H1 (cell line): ENCODE measurements around the gene SLFN12. TPM values are rescaled to one million over a fixed set of nuclear protein-coding genes. Genes with fewer than 3 reads are reported as not detected.

Experiments used
- CTCF ChIA-PET: fragments of 300-600 bp; sonication (Branson Sonifier 250); formaldehyde crosslinking; loops from one replicate; lab custom pipeline; 2021; ENCODE audit not compliant: partially characterized antibody; lab: Charles Lee
- POLR2A ChIA-PET: fragments of 300-600 bp; sonication (Branson Sonifier 250); formaldehyde crosslinking; loops from one replicate; lab custom pipeline; 2021; ENCODE audit warnings: inconsistent platforms; ENCODE audit not compliant: partially characterized antibody; lab: Charles Lee
- DNase-seq, 2 experiments: peaks; one replicate each; pipeline versions ENCODE4 v3.0.0 to v3.0.0-alpha.2; 2010 to 2022; ENCODE audit warnings: low spot score in 2 of 2, low read depth in 1 of 2, mixed read lengths in 1 of 2
- FAIRE-seq: peaks from 2 replicates; lab custom pipeline; 2011; peaks lifted over from hg19 to GRCh38; lab: Jason Lieb, UNC
- H2AFZ ChIP-seq: 2 replicates; pipeline ENCODE4 v1.8.1; 2012; ENCODE audit warnings: low read length, inconsistent platforms
- H2AK5ac ChIP-seq: 2 replicates; pipeline ENCODE4 v1.6.1; 2013; ENCODE audit warnings: low read depth, low read length
- H2BK120ac ChIP-seq: replicated peaks from 2 replicates; pipeline ENCODE3; 2013; ENCODE audit warnings: low read depth, low read length, inconsistent platforms
- H2BK12ac ChIP-seq: 2 replicates; pipeline ENCODE4 v1.6.1; 2013; ENCODE audit warnings: low read depth, low read length
- H2BK15ac ChIP-seq: 2 replicates; pipeline ENCODE4 v1.6.1; 2013; ENCODE audit warnings: low read length
- H2BK20ac ChIP-seq: 2 replicates; pipeline ENCODE4 v1.6.1; 2013; ENCODE audit warnings: low read length
- H2BK5ac ChIP-seq: 2 replicates; pipeline ENCODE4 v1.6.1; 2013; ENCODE audit warnings: low read depth, low read length
- H3K14ac ChIP-seq: 2 replicates; pipeline ENCODE4 v1.6.1; 2013; ENCODE audit warnings: inconsistent platforms; ENCODE audit not compliant: insufficient read length
- H3K18ac ChIP-seq: 2 replicates; pipeline ENCODE4 v1.6.1; 2013; ENCODE audit warnings: low read length; ENCODE audit errors: extremely low read depth
- H3K23ac ChIP-seq: 2 replicates; pipeline ENCODE4 v1.6.1; 2013; ENCODE audit warnings: inconsistent platforms; ENCODE audit not compliant: insufficient read length
- H3K23me2 ChIP-seq: 2 replicates; pipeline ENCODE4 v1.6.1; 2013; ENCODE audit warnings: low read depth, low read length
- H3K27ac ChIP-seq: 2 replicates; pipeline ENCODE4 v1.6.1; 2011; ENCODE audit warnings: low read depth, low read length, inconsistent platforms
- H3K27me3 ChIP-seq, 4 experiments: replicated peaks in 1 of 4; 1 replicate in 1 of 4; 2 replicates in 3 of 4; pipeline versions ENCODE4 v1.6.1 to v1.8.1; 2011 to 2013; ENCODE audit warnings: low read length in 3 of 4, mild to moderate bottlenecking in 3 of 4, inconsistent platforms in 2 of 4, mixed read lengths in 2 of 4, moderate library complexity in 1 of 4; ENCODE audit not compliant: control insufficient read depth in 3 of 4, insufficient read depth in 3 of 4; ENCODE audit errors: extremely low read depth in 1 of 4
- H3K36me3 ChIP-seq, 4 experiments: 2 replicates each; pipeline versions ENCODE4 v1.6.1 to v1.8.1; 2011 to 2013; ENCODE audit warnings: mild to moderate bottlenecking in 4 of 4, low read length in 3 of 4, moderate library complexity in 2 of 4, control low read depth in 1 of 4, inconsistent platforms in 1 of 4; ENCODE audit not compliant: insufficient read depth in 4 of 4, control insufficient read depth in 2 of 4
- H3K4ac ChIP-seq: replicated peaks from 2 replicates; pipeline ENCODE3; 2013; ENCODE audit warnings: low read length, low read depth, mixed read lengths, inconsistent platforms; ENCODE audit not compliant: insufficient read length
- H3K4me1 ChIP-seq, 4 experiments: replicated peaks in 1 of 4; 1 replicate in 1 of 4; 2 replicates in 3 of 4; pipeline versions ENCODE4 v1.6.1 to v1.8.1; 2011 to 2013; ENCODE audit warnings: low read length in 3 of 4, inconsistent platforms in 2 of 4, mixed read lengths in 1 of 4; ENCODE audit not compliant: insufficient read depth in 4 of 4, control insufficient read depth in 3 of 4
- H3K4me2 ChIP-seq, 2 experiments: 2 replicates each; pipeline versions ENCODE4 v1.6.1 to v1.8.1; 2011 to 2013; ENCODE audit warnings: low read depth in 2 of 2, low read length in 2 of 2, control low read depth in 1 of 2, inconsistent platforms in 1 of 2, mild to moderate bottlenecking in 1 of 2; ENCODE audit not compliant: insufficient read depth in 1 of 2
- H3K4me3 ChIP-seq, 4 experiments: fragments of 200-600, 300-600 bp in 1 of 4; sonication (generic), shearing (Covaris generic), sonication (Bioruptor Twin) in 1 of 4; 2 replicates each; pipeline versions ENCODE4 v1.5.1 to v1.8.1; 2011 to 2016; ENCODE audit warnings: low read length in 4 of 4, low read depth in 3 of 4, control low read depth in 2 of 4, inconsistent platforms in 2 of 4, mild to moderate bottlenecking in 2 of 4, mixed read lengths in 1 of 4, moderate library complexity in 1 of 4; ENCODE audit not compliant: insufficient read depth in 2 of 4; ENCODE audit errors: extremely low read depth in 1 of 4
- H3K56ac ChIP-seq: replicated peaks from 2 replicates; pipeline ENCODE3; 2013; ENCODE audit warnings: low read depth, mild to moderate bottlenecking, mixed read lengths, low read length, inconsistent platforms; ENCODE audit not compliant: insufficient read length
- H3K79me1 ChIP-seq: 2 replicates; pipeline ENCODE4 v1.6.1; 2013; ENCODE audit warnings: low read depth, low read length, control low read depth
- H3K79me2 ChIP-seq, 2 experiments: 2 replicates each; pipeline versions ENCODE4 v1.6.1 to v1.8.1; 2012 to 2013; ENCODE audit warnings: low read length in 2 of 2, mild to moderate bottlenecking in 2 of 2, inconsistent platforms in 1 of 2; ENCODE audit not compliant: insufficient read depth in 2 of 2, control insufficient read depth in 1 of 2
- H3K9ac ChIP-seq, 4 experiments: replicated peaks in 1 of 4; 1 replicate in 1 of 4; 2 replicates in 3 of 4; pipeline versions ENCODE4 v1.6.1 to v1.8.1; 2011 to 2013; ENCODE audit warnings: low read depth in 3 of 4, low read length in 3 of 4, control low read depth in 2 of 4, mild to moderate bottlenecking in 2 of 4, moderate library complexity in 2 of 4, inconsistent platforms in 1 of 4; ENCODE audit errors: extremely low read depth in 1 of 4
- H3K9me3 ChIP-seq, 2 experiments: 2 replicates each; pipeline versions ENCODE4 v1.6.1 to v1.8.1; 2012 to 2013; ENCODE audit warnings: mild to moderate bottlenecking in 2 of 2, moderate library complexity in 2 of 2, control low read depth in 1 of 2, inconsistent platforms in 1 of 2, low read depth in 1 of 2, low read length in 1 of 2, mixed read lengths in 1 of 2; ENCODE audit not compliant: insufficient read depth in 2 of 2
- H4K20me1 ChIP-seq, 2 experiments: replicated peaks in 1 of 2; 2 replicates each; pipeline versions ENCODE3 to v1.8.1; 2011 to 2013; ENCODE audit warnings: inconsistent platforms in 2 of 2, low read length in 2 of 2, mild to moderate bottlenecking in 1 of 2; ENCODE audit not compliant: insufficient read depth in 2 of 2, control insufficient read depth in 1 of 2
- H4K5ac ChIP-seq: 2 replicates; pipeline ENCODE4 v1.6.1; 2013; ENCODE audit warnings: low read length, low read depth, mixed read lengths, inconsistent platforms; ENCODE audit not compliant: insufficient read length
- H4K8ac ChIP-seq: 2 replicates; pipeline ENCODE4 v1.8.0; 2013; ENCODE audit warnings: mild to moderate bottlenecking, moderate library complexity, low read length, inconsistent platforms; ENCODE audit not compliant: insufficient read depth; ENCODE audit errors: extremely low read depth
- H4K91ac ChIP-seq: replicated peaks from 2 replicates; pipeline ENCODE3; 2013; ENCODE audit warnings: low read length, mixed read lengths, inconsistent platforms; ENCODE audit not compliant: insufficient read length
- KDM5A ChIP-seq: fragments of 200-600 bp; IDR thresholded peaks from 2 replicates; pipeline ENCODE4 v1.7.1; 2012; ENCODE audit warnings: mild to moderate bottlenecking, low read length, inconsistent platforms, mixed read lengths
- SP1 ChIP-seq: IDR thresholded peaks from 2 replicates; pipeline ENCODE4 v1.6.1; 2011; ENCODE audit warnings: low read depth, low read length
- SRF ChIP-seq: IDR thresholded peaks from 2 replicates; pipeline ENCODE4 v1.6.1; 2011; ENCODE audit warnings: mild to moderate bottlenecking, low read depth, low read length, moderate library complexity
- WGBS, 2 experiments: shearing (Covaris generic) in 1 of 2; methylation state at CpG; one replicate each; pipeline versions ENCODE4 v1.1.6 to v1.1.7; 2013 to 2015; ENCODE audit warnings: low lambda C conversion rate in 2 of 2, mixed read lengths in 2 of 2, inconsistent platforms in 1 of 2, low coverage in 1 of 2, missing lambda C conversion rate in 1 of 2; ENCODE audit not compliant: insufficient replicate concordance in 2 of 2, insufficient coverage in 1 of 2, insufficient read length in 1 of 2; ENCODE audit errors: extremely low coverage in 1 of 2, missing lambda C conversion rate in 1 of 2; 5-methylcytosine and 5-hydroxymethylcytosine counted together
- polyA plus RNA-seq, 7 experiments: library from polyadenylated mRNA; depleted of rRNA in 3 of 7; stranded (reverse) in 5 of 7; unstranded in 2 of 7; fragments of >200 nt in 5 of 7; fragments of 200-250 nt in 2 of 7; gene quantifications; 1 replicate in 5 of 7; 2 replicates in 1 of 7; 4 replicates in 1 of 7; pipeline versions ENCODE4 v1.2.1 to v1.2.3, GENCODE V29; 2011 to 2013; ENCODE audit warnings: missing spikeins in 2 of 7, mixed read lengths in 2 of 7
- total RNA-seq: library from RNA; stranded (reverse); fragmentation: NEBNext Ultra II Directional; extraction: Animal tissue kit (Norgen Biotek cat#: 25700); gene quantifications from 2 replicates; pipeline ENCODE4 v1.2.1, GENCODE V29; 2021

Gene SLFN12
- total and polyA plus RNA-seq, 2 of the 8 experiments (the other 6 are each of a cell fraction or from before 2014, with no cell fraction given) = 1.6 to 10.7 TPM

DNA sequence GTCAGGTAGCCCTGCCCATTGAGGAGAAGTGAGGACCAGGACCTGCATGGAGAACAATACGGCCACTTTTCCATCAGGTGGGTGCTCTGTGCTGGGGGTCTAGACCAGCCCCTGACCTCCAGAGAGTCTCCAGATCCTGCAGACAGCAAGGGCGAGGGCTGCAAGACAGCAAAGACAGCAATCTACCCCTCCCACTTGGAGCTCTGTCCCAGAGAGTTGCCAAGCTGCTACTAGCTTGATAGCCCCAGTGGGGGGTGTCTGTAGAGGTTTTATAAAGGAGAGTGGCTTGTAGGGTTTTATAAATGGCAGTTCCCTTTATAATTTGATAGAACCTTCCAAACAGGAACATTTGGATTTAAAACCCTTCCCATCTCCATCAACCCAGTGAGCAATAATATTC, 42.1 kb downstream of the SLFN12 start:
- Histone ChIP-seq H3K18ac (no peak overlapping the region), H3K4me3 (no peak overlapping the region), H4K5ac (no peak overlapping the region), H2BK120ac (no peak overlapping the region), H3K9me3 (peaks cover 5 to 6% of the 10 kb centered on the region in 2 experiments; a peak in 2 of 4 replicates), H3K79me2 (no peaks in the 10 kb centered on the region), H3K56ac (no peak overlapping the region), H3K14ac (no peak overlapping the region), H3K23ac (no peak overlapping the region), H3K4me1 (no peaks in the 10 kb centered on the region), H2AFZ (no peak overlapping the region), H4K20me1 (no peaks in the 10 kb centered on the region), H2BK12ac (no peak overlapping the region), H3K4me2 (no peak overlapping the region), H2BK15ac (no peak overlapping the region), H2AK5ac (no peak overlapping the region), H3K9ac (no peak overlapping the region), H2BK5ac (no peak overlapping the region), H2BK20ac (no peak overlapping the region), H3K27me3 (no peaks in the 10 kb centered on the region), H4K8ac (no peak overlapping the region), H3K36me3 (no peaks in the 10 kb centered on the region), H3K4ac (no peak overlapping the region), H3K79me1 (no peaks in the 10 kb centered on the region), H3K23me2 (no peaks in the 10 kb centered on the region), H3K27ac (no peak overlapping the region), H4K91ac (no peak overlapping the region)
- FAIRE-seq (no peak), DNase-seq (no peak)
- CTCF ChIA-PET = no interaction called here
- POLR2A ChIA-PET = interaction anchor here (1.4 kb wide), 1 partner anchor 43 kb away, joined by 3 read pairs; no protein-coding TSS in a partner anchor
- no peak for TF ChIP-seq KDM5A
- TF ChIP-seq SRF = no peak
- no peak for TF ChIP-seq SP1
- WGBS, 2 experiments = 91% methylated on average over 2 of the region's 2 CpGs; no CpG with 5 or more reads in 1 of the 2 experiments
